Measurements from ENCODE around the gene PTX4.

Gene PTX4, protein sequence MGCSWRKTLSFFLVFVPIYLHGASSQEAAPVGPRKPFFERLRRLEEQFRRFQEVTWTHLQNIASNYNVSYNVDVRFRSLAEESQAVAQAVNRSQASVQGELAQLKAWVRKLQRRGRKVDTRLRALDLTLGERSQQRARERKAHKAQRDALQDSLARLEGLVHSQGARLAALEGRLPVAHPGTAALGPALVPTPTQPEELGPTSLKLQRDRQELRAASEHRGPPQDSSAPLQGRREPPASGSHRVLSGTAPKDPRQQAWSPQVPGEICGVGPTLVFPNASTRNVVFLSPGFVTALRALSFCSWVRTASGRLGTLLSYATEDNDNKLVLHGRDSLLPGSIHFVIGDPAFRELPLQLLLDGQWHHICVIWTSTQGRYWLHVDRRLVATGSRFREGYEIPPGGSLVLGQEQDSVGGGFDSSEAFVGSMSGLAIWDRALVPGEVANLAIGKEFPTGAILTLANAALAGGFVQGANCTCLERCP

DNA sequence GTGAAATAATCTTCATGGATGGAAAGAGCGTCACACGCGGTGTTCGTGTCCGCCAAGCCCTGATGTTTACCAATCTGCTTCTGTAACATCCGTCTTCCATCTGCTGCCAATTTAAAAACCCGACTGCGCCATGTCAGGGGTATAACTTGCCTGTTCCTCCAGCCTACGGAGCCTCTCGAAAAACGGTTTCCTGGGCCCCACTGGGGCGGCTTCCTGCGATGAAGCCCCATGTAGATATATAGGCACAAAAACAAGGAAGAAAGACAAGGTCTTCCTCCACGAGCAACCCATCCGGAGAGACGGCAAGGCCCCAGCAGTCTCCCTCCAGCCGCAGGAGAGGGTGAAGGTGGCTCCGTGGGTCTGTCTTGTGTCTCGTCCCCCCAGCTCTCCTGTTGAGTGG is at the start of gene PTX4:
TSS of gene PTX4 (minus strand) at position 326 of the 400 bp plus-strand sequence. CDS start at position 291, 35 bp downstream.
- DNase-seq, result no peak

DNA sequence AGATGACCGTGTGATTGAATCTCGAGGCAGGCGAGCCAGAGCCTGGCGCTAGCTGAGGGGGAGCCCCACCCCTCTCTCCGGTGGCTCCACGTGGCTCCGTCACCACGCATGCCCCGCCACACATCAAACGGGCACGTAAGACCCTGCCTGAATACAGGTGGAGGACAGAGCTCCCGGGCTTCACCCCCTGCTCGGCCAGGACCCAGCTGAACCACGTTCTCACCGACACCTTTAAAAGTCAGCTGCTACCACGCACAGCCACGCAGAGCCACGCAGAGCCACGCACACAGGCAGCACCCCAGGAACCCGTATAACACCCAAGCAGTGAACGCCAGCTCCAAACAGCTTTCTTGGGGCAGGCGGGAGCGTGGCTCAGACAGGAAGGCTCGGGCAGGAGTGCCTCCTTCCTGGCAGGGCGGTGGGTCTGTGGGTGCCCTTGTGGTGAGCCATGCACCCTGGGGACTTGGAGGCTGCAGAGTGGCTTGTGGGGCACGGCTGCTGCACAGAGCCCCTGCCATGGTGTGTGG is 49.1 kb upstream of the PTX4 start:
- no peak for DNase-seq

DNA sequence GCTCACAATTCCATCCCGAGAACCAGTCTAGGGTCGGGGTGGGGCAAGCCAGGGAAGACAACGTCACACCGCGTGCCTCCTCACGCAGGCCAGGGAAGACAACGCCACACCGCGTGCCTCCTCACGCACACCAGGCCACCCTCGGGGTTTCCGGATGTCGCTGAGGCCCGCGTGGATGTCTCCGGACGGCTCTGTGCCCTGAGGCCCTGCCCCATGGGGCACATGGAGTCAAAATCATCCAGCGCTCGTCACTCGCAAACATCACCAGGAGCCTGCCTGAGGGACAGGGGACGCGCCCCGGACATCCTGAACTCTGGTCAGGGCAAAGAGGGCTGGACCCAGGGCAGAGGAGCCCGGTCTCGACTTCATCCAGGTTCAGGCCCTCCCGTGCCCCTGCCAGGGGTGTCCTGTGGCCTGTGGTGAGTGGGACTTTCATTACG is 48.4 kb upstream of the PTX4 start:
- DNase-seq, result no peak

DNA sequence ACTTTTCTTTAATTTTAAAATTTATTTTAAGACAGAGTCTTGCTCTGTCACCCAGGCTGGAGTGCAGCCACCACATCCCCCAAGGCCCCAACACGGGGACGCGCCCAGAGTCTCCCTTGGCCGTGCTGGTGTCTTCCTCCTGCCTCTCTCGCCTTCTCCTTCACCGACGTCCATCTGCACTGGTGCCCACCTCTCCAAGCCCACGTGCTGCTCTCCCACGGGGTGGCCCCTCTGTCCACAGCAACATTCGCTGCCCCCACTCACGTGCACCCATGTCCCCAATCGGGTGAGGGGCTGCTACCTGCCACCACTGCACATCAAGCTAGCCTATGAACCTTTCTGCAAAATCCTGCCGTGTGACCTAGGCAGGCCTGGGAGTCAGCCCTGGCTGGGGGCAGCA is 47.9 kb upstream of the PTX4 start:
- DNase-seq, result no peak

DNA sequence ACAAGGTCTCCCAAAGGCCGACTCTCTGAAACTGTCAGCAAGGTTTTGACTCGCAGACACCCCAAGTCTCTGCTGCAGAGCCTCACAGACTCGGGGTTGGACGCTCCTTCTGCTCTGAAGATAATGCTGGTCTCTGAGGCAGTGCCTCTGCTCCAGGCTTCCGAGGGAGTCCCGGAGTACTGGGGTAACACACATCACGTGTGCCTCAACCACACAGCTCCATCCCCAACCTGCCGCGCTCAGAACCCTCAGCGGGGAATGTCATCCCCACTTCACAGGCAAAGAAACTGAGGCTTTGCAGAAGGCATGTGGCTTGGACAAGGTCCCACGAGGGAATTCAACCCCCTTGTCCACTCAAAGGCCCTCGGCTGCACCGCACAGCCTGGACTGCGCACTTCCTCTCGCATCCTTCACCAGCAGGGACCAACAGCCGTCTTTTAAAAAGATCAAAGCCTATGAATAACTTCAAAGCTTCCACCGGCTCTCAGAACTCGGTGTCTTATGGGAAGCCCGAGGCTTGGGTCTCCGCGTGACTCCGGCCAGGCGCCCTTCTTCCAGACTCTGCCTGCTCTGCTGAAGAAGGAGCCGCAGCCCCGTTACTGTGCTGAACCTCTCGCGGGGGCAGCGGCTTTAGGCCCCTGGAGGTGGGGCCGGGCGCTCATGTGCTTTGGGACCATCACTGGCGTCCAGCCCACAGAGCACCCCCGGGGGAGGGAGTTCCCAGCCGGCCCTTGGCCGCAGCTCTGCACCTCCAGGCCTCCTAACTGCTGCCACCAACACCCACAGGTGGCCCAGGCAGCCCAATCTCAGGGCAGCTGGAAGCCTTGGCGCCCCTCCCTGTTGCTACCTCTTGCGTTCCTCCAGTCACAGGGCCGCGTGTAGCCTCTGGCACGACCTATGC is 46.9 kb upstream of the PTX4 start:
- no peak for DNase-seq

DNA sequence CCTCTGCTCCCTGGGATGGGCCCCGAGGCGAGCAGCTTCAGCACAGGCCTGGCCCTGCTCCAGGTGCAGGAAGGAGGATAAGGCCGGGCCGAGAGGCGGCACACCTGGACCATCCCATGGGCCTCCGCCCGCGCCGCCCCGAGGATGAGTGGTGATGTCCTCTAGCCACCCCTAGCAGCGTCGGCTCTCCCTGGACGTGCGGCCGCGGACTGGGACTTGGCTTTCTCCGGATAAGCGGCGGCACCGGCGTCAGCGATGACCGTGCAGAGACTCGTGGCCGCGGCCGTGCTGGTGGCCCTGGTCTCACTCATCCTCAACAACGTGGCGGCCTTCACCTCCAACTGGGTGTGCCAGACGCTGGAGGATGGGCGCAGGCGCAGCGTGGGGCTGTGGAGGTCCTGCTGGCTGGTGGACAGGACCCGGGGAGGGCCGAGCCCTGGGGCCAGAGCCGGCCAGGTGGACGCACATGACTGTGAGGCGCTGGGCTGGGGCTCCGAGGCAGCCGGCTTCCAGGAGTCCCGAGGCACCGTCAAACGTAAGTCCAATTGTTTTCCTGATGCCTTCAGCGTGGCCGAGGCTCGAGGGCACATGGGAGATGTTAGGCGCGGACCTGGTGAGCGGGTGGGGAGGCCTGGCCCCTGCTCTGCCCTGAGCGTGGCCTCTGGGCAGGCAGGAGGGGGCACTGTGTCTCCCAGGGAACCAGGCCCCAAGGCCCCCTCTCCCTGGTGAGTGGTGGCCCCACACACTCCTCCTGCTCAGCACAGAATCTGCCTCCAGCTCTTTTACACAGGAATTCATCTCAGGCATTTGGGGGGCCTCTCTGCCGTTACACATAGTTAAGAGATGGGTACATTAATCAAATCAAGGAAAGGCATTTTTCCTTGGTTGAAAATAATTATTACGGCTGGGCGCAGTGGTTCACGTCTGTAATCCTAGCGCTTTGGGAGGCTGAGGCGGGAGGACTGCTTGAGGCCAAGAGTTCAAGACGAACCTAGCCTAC is 45.6 kb upstream of the PTX4 start:
- DNase-seq, result no peak

DNA sequence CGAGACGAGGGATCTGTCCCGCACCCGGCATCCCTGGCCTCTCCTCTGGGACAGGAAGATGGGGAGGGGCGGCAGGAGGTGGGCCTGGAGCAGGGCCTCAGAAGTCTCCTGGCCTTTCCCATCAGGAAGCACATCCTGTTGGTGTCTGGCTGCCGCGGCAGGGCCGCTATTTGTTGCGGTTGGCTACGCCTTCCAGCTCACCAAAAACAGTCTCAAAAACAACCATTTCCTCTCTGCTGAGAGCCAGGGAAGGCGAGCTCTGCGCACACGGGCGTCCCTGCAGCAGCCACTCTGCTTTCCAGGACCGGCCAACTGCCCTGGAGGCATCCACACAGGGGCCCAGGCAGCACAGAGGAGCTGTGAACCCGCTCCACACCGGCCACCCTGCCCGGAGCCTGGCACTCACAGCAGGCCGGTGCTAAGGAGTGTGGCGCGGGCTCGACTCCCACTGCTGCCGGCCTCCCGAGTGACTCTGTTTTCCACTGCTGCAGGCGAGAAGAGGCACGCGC is 44.8 kb upstream of the PTX4 start, which contains the start of gene TMEM204:
TSS of gene TMEM204 (plus strand) at position 224 of the 509 bp plus-strand sequence. CDS start 610 bp downstream, outside the sequence.
- DNase-seq, result no peak

DNA sequence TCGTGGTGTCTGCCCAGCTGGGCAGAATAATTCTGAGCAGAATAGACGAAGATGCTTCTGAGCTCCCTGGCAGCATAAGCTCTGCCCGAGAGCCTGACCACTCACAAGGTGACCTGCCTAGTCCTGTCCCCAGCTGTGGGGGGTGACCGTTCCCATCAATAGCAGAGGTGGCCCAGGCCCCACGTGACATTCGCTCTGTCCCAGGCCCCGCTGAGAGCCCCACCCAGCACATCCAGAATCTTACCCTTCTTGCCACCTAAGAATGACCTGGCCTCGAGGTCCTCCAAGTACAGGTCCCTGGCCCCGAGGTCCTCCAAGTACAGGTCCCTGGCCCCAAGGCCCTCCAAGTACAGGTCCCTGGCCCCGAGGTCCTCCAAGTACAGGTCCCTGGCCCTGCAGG is 44.0 kb upstream of the PTX4 start:
- DNase-seq, result no peak

DNA sequence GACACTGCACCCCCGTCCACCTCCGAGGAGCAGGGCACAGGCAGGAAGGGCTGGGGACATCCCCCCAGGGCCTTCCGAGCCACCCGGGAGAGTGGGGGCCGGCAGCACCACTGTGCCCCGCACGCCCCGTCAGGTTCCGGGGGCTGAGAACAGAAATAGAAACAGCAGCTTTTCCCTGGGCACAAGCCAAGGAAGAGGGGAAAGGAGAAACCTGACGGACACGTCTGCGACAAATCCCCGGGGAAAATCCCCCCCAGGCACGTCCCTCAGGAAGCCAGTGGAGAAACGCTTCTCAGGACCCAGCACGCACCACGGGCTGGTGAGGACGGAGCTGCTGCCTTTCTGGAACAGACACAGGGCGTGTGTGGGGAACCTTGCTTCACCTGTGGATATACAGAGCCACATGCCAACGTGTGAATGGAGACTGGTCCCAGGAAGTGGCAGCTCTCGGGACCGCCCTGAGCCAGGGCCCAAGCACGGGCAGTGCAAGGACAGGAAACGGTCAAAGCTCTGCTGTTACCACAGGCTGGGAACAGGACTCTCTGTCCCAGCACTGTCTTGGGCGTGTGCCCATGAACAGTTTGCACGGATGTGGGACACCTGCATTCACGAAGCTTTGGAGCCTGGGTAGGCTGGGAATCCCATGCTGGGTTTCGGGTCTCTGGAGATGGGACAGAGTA is 43.5 kb upstream of the PTX4 start:
- DNase-seq, result no peak

DNA sequence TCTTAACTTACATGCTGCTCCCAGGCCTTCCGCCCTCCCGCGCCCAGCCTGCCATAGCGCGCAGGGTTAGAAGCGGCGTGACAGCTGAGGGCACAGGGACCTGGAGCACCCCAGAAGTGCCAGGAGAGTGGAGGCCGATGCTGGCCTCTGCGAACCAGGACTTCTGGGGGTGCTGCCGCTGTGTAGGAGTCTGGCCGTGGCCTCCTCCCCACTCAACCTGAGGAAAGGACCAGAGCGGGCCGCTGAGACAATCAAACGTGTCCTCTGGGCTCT is 42.8 kb upstream of the PTX4 start:
- no peak for DNase-seq

DNA sequence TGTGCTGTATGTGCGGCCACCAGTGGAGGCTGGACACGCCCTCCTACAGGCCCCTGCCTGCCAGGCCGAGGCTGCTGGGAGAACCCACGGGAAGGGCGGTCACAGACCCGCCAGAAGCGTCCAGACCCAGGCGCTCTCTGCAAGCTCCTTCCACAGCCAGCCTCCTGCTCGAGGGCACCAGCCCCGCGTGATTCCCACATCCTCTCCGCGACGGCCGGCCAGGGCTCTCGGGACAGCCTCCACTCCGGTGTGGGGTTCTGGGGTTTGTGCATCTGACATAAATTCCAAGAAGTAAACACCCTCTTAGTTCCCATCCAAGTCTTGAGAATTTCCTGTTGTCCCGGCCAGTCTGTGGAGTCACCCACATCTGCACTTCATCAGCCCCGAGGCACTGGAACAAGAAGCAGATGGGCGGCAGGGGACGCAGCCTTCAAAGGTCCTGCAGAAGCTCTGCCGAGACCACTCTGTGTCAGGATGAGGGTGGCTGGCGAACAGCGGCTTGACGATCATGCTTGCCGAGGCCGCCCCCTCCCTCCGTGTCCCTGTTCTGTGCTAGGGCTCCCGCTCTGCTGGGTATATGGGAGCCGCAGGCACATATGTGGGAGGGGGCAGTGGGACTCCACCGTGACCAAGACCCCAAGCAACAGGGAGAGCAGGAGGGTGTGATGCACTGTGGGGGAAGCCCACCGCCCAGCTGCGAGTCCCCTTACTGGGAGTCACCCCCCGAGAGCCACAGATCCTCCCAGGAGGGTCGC is 42.3 kb upstream of the PTX4 start:
- DNase-seq, result no peak

DNA sequence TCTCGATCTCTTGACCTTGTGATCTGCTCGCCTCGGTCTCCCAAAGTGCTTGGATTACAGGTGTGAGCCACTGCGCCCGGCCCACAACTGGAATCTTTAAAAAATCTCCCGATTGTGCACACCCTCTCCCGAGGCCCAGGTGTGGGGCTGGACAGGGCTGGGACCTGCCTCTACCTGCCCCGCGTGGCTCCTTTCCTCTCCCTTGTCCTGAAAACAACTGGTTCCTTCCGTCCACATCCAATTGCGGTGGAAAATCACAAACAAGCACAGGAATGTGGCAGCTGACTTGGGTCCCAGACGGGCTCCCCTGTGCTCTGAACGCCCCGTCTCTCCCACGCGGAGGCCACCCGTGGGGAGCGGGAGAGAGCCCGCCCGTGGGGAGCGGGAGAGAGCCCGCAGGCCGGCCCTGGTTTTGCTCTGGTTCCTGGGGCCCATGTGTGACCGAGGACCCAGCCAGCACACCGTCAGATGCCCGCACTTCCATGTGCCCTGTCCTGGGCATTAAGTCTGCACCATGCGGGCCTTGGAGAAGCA is 41.7 kb upstream of the PTX4 start:
- DNase-seq, result no peak

DNA sequence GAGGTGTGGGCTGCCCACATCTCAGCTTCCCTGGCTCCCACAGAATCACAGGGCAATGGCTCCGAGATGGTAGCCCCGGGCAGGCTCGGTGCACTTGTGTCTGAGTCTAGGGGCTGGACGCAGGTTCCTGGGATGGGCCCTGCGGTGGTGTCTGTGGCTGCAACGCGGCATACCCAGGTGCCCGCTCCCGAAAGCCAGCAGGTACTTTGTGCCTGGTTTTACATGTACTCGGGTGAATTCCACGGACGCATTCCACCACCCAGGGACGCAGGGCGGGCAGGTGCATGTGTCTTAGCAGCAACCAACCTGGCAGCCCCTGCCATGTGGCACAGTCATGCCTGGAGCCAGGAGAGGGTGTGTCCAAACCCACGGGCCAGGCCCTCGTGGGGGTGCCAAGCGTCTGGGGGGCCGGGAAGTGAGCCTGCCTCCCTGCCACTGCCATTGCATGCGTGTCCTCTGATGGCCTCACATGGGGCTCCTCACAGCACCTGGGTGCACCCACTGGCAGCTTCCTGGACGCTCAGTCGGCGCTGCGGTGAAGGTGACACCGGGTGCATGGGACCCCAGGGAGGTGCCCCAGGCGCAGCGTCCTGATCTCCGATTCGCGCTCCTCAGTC is 40.3 kb upstream of the PTX4 start:
- DNase-seq, result no peak

DNA sequence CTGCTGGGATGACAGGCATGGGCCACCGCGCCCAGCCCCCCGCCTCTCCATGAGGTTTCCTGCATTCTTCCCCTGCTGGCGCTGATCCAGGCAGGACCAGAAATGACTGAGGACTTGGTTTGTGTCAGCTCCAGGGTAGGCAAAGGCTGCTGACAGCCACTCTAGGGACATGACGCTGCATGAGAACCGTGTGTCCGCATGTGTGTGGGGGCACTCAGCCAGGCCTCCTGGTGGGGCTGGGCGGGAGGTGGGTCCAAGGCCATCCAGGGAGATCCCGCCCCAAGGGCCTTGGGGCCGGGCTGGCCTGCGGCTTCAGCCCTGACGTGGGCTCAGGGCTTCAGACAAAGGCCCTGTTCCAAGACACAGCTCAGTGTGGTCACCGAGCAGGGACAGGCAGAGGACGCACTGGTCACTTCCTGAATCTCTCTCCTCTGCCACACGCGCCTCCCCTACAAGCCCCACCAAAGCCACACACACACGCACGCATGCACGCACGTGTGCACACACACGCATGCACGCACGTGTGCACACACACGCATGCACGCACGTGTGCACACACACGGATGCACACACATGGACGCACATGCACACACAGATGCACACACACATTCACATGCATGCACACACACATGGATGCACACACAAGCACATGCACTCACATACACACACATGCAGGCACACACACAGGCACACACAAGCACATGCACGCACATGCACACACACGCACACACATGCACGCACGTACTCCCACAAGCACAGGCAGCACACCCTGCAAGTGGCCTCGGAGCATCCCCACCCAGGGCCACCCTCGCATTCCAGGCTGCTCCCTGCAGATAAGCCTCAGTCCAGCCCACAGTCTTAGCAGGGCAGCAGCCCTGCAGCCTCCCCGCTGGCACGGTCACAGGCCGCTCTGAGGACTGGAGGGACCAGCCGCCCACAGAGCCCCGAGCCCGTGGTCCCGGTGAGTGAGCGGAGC is 39.4 kb upstream of the PTX4 start:
- no peak for DNase-seq

DNA sequence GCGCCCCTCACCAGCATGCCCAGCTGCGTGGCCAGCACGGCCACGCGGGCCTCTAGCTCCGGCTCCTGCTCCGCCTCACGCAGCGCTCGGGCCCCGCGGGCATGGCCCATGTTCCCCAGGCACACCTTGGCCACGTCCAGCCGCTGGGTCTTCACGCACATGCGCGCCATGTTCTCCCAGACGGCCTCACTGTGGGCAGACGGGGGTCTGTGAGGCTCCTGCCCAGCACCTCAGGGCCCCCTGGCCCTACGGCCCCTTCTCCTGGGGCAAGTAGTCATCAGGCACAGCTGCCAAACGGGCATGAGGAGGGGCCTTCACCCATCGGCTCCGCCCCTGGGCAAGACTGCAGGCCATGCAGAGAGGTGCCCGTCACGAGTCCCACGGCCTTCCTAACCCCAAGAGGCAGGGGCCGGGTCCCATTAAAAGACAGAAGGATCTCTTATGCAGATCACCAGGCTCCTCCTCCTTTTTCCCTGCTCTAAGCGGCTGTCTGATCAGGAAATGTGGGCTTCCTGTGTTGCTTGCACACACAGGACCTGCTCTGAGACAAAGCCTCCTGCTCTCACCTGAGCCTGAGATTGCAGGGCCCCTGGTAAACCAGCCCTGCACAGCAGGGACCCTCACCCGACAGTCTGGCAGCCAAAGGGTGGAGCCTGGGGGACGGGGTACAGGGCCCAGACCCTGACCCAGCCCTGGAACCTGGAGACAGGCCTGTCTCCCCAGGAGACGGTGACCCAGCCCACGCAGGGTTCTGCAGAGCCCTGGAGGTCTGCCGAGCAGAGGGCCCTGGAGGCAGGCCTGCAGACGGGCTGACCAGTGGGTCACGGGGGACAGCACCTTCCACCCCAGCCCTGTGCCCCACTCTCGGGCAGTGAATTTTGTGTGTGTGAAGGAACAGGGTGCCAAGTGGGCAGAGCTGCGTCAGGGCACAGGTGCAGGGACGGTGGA is 38.1 kb upstream of the PTX4 start:
- DNase-seq, result no peak
